Measurements from ENCODE around the gene FBXW8.

FBXW8 gene

GRCh38 chr12:117025481-117026151 is 114.9 kb downstream of the FBXW8 start:
- DNase-seq: peak; percentile 39 to 61

GRCh38 chr12:117026343-117026742 is 115.6 kb downstream of the FBXW8 start:
- DNase-seq: no peak

- DNase-seq: no peak
These were observed 116.1 kb downstream of the FBXW8 start for GRCh38 chr12:117026921-117027250.

- DNase-seq: no peak
These were observed 116.7 kb downstream of the FBXW8 start for GRCh38 chr12:117027251-117028086.

GRCh38 chr12:117028254-117028653 is 117.5 kb downstream of the FBXW8 start:
- DNase-seq: no peak

GRCh38 chr12:117030187-117030900 is 119.6 kb downstream of the FBXW8 start:
- DNase-seq: no peak

GRCh38 chr12:117031843-117032592 is 121.3 kb downstream of the FBXW8 start:
- DNase-seq: no peak

- no peak for DNase-seq
These were observed 122.0 kb downstream of the FBXW8 start for GRCh38 chr12:117032593-117033381.

- no peak for DNase-seq
These were observed 122.9 kb downstream of the FBXW8 start for GRCh38 chr12:117033382-117034221.

- DNase-seq: no peak
These were observed 123.5 kb downstream of the FBXW8 start for GRCh38 chr12:117034249-117034648.

- no peak for DNase-seq
These were observed 124.0 kb downstream of the FBXW8 start for GRCh38 chr12:117034701-117035151.

GRCh38 chr12:117035287-117035686 is 124.5 kb downstream of the FBXW8 start:
- no peak for DNase-seq

GRCh38 chr12:117036046-117036445 is 125.3 kb downstream of the FBXW8 start:
- no peak for DNase-seq

GRCh38 chr12:117036547-117036946 is 125.8 kb downstream of the FBXW8 start:
- no peak for DNase-seq

GRCh38 chr12:117037289-117038022 is 126.7 kb downstream of the FBXW8 start:
- DNase-seq: no peak

GRCh38 chr12:117038023-117038680 is 127.4 kb downstream of the FBXW8 start:
- DNase-seq: no peak

GRCh38 chr12:117038919-117039318 is 128.2 kb downstream of the FBXW8 start:
- DNase-seq: no peak

- no peak for DNase-seq
These were observed 129.2 kb downstream of the FBXW8 start for GRCh38 chr12:117039891-117040309.

GRCh38 chr12:117040496-117040895 is 129.7 kb downstream of the FBXW8 start:
- no peak for DNase-seq

- no peak for DNase-seq
These were observed 131.0 kb downstream of the FBXW8 start for GRCh38 chr12:117041798-117042170.
